Cerebellar cortex (tissue), 1 donor: ENCODE results near the gene MYL3.

ENCODE experiments used
- DNase-seq: peaks from one replicate; pipeline ENCODE4 v3.0.0-alpha.2; 2015; ENCODE audit warnings: low spot score

MYL3 gene

DNA sequence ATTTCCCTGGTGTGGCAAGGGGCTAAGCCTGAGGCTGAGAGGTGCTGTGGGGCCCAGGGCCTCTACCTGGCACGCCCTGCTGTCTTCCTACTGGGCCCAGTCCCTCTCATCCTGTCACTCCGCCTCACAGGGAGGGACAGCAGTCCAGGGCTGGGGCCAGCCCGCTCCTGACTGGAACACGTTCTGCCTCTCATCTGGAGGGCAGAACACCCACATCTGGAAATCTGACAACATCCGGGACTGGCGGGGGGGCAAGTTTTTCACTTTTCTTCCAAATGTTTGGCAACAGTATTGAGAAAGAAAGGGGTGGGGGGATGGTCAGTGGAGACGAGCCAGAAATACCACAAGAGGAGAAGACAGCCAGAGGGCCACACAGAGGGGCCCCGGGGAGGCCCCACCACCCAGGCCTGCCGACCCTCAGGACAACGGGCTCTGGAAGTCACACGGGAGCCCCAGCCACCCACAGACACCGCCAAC is 1.8 kb upstream of the MYL3 start:
- no peak for DNase-seq

DNA sequence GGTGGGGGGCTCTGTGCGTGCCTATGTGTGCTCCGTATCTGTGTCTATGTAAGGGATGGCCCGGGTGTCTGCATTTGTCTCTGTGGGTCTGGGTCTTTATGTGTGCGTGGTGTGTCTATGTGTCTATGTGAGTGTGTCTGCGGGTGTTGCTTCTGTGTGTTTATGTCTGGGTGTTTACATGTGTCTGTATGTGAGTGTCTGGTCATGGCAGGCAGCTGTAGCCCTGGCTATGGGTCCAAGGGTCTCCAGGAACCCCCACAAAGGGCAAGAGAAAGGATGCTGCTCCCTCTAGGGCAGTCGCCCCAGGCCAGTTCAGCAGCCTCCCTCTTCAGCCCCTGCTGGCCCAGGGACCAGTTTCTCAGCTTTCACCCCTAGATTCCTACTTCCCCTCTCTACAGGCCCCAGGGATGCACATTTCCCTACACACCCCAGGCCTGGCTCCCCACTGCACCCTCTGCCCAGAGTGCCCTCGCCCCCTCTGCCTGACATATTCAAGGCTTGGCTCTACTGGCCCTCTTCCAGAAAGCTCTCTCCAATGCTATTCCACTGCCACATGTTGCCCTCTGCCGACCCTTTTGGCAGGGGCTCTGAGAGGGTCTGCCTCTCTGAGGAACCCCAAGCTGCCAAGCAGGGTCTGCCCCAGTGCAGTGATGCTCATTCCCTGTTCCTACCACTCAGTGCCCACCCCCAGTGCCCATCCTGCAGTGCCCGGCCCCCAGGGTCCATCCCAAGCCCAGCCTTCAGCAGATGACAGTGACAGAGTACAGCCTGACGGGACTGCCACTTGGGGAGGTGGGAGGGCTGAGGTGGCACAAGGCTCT is 1.0 kb upstream of the MYL3 start:
- DNase-seq, result no peak

DNA sequence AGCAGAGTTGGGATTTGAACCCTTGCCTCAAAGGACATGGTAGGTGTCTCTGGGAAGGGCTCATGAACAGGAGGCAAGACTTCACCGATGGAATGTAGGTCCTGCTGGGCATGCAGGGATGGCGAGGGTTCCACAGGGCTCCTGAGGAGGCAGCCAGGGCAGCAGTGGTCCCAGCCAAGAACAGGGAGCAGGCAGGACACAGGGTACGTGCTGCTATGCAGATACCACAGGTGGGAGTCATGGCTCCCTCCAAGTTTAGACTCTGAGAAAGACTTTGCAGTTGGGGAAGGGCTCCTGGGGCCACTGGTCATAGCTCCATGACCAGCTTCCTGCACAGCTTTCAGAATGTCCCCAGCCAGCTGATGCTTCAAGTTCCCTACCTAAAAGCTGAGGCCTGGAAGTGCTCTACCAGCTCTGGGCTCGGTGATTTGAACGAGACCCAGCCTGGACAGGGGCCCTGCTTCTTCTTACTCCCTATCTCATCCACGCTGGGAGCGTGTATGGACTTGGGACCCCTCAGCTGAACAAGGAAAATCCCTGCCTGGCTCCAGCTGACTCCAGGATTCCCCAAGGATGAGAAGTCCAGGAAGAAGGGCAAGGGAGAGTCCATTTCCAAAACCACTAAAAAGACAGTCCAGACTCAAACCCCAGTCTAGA is 747 bp downstream of the MYL3 start:
- DNase-seq, result no peak

DNA sequence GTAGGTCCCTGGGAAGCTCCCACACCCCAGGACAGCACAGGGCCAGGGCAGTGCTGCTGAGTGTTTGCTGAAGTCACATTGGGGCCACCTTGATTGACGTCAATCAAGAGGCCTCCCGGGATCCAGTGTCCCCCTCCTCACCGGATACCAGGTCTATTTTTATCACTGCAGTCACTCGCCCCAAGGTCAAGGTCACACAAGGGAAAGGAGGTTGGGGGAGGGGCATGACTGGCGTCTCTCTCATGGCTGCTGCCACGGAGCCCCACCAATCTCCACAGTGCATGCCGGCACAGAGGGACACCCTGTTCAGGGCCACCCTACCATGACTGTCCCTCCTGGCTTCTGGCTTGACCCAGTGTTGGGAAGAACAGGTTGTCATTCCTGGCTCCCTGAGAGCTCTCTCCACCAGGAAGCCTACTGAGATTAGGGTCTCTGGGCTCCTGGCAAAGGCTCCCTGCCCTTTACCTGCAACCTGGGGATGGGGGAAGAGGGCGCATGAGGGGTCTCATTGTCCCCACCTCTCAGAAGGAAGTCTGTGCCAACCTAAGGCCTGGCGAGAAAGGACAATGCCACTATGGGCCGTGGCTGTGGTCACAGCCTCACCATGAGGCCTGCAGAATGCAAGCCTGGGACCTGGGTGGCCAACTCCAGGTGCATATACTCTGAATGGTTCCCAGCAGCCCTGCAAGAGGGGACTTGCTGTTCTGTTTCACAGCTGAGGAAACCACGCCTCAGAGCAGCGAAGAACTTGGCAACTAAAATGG is 1.5 kb downstream of the MYL3 start:
- DNase-seq, result no peak

DNA sequence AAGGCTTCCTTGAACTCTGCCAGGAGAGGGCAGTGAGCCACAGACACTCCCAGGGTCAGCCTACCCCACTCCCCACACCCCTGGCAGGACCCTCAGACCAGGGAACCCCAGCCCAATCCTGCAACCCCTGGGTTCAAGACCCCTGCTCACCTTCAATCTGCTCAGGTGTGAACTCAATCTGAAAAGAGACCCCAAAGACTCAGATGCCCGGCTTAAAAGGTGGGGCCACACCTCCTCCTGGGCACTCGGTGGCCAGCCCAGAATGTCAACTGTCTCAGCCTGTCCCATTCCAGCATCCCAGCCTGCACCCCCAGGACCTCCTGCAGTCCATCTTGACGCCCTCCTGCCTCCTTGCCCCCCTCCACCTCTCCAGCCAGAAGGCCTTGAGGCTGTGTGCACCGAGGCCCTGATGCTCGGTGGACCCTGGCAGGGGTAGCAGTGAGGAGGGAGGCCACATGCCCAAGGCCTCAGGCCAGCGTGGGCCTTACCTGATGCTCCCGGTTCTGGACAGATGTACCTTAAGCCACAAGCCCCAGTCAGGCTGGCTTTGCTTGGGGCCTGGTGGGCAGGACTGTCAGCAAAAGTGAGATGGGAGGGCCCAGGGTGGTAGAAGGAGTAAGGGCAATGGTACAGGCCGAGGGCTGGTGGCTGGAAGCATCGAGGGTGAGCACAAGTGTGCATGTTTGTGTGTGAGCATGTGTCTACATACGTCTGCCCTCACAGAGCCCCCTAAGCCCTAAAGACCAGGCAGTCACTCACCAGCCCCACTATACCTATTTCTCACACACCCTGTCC is 2.2 kb downstream of the MYL3 start:
- no peak for DNase-seq

DNA sequence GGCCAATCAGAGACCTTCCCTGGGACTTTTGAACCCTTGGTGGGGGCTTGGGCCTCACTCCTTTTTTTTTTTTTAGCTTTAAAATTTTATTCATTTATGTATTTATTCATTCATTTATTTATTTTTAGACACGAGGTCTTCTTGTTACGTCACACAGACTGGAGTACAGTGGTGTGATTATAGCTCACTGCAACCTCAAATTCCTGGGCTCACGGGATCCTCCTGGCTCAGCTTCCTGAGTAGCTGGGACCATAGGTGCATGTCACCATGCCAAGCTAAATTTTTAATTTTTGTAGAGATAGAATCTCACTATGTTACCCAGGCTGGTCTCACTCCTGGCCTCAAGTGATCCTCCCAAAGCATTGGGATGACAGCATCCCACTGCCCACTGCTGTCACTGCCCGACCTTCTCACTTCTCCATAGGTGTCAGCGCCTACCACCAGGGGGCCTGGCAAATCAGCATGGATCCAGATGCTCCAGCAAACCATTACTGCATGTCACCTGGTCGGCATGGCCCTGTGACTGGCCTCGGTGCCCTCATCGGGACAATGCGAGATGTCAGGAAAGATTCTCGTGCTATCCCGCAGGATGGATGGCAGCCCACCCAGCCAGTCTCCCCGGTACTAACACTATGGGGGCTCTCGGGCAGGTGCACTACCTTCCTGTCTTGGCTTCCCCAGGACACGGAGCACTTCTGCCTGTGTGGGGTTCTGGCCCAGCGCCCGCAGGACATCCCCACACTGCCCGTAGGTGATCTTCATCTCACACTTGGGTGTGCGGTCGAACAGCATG is 3.0 kb downstream of the MYL3 start:
- DNase-seq, result no peak

DNA sequence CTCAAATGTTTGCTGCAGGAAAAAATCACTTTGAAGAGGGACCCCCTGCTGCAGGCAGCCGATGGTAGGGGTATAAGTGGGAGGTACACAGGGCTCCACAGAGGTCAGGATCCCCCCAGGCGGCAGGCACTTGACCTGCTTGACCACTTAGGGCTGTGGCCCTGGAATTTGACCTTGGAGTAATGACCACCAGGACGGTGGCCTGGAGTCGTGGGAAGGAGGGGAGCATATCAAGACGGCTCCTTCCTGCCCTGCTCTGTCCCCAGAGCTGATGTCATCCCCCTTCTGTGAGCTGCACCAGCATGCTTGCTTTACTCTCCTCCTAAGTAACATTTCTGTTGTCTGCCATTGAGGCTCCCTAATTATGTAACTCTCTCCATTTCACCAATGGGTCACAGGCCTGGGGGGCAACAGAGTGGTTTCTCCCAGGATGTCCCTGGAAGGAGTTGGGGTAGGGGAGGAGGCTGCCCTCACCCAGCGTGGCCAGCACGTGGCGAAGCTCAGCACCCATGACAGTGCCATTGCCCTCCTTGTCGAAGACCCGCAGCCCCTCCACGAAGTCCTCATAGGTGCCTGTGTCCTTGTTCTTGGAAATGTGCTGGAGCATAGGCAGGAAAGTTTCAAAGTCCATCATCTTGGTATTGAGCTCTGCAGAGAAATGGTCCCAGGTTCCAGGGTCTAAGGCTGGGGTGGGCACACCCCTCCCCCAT is 4.1 kb downstream of the MYL3 start:
- DNase-seq, result no peak

DNA sequence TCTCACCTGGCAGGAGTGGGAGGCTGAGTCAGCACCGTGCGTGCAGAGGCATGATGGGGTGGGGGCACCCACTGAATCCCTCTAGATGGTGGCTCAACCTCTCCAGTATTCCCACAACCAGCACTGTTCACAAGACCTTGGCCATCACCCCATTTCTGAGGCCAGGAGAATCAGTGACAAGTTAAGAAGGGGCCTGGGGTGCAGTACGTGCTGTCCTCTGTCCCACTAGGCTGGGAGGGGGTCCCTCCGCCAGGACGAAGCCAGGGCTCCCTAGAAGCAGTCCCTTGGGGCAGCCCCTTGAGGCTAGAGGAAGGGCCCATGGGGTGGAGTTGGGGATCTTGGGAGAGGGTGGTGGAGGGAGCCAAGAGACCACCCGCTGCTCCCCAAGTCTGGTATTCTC is 4.8 kb downstream of the MYL3 start:
- DNase-seq, result no peak

DNA sequence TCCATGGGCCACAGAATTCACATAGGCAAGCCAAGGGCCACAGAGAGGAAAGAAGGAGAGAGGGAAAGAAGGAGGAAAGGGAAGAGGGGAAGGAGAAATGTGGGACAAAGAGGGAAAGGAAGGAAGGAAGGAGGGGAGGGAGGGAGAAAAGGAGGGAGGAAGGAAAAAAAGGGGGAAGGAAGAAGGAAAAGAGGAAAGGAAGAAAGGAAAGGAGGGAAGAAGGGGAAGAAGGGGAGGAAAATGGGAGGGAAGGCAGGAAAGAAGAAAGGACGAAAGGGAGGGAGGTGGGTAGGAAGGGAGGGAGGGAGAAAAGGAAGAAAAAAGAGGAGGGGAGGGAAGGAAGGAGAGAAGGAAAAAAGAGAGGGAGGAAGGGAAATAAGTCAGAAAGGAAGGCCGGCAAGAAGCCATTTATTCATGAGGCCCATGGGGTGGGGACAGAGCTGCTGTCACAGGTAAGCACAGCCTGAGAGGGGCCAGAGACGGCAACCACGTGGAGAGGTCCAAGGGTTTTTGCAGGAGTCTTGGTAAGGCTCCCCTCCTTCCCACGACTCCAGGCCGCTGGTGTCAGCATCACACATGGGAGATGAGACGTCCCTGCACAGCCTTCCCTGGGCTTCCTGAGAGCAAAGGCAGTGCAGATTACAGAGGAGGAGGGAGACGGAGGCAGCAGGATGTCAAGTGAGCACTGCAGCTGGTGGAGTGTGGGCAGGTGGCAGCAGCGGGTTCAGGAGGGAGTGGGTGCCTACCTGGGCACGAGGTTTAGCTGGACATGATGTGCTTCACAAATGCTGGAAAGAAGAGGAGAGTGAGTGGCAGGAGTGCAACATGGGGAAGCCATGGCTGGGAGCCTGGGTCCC is 5.5 kb downstream of the MYL3 start:
- DNase-seq, result no peak

DNA sequence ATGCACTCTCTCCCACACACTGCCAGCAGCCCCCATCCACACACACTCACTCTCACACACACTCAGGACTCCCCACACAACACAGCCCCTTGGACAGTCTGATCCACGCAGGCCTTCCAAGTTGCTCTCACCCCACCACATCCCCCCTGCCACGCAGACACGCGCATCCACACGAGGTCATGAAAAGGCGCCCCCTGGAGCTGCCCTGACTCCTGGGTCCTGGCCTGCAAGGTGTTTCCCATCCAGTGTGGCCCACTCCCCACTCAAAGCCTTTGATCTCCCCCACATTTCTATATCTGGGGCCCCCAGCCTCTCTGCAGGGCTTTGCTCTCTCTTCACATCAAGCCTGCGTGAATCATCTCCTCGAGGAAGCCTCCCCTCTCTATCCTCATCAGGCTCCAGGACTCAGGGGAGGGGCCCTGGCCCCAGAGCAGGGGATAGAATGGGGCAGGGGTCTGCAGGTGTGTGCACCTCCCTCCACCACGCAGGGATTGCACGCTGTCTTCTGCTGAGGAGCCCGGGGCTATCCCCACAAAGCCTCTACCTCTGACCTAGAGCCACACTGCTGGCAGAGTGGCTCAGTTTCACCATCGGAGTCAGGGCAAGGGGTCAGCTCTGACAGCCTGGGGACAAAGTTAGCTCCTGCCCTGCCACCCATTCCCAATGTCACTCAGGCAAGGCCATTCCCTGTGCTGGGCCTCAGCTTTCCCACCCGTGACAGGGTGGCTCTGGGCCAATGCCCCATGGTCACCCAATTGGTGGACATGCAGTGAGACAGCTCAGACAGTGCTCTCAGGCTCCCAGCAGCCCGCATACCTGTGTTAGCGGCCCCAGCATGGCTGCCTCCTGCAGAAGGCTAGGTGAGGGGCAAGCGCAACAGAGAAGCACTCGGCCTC is 6.4 kb downstream of the MYL3 start:
- DNase-seq, result no peak

DNA sequence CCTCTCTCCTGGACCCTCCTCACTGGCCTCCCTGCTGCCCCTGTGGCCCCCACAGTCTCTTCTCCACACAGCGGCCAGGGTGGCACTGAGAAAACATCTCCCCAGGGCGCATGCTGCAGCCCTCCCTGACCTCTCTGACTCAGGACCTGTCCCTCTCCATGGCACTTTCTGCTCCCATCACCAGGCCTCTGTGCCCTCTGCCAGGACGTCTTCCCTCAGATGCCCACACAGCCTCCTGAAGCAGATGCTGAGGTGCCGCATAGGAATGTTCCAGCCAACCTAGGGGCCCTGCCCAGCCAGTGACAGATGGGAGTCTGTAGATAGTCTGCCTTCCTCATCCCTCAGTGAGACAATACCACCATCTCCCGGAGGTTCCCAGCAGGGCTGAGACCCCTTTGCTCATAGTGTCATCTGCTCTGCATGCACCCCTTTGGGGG is 8.7 kb downstream of the MYL3 start:
- DNase-seq, result no peak

DNA sequence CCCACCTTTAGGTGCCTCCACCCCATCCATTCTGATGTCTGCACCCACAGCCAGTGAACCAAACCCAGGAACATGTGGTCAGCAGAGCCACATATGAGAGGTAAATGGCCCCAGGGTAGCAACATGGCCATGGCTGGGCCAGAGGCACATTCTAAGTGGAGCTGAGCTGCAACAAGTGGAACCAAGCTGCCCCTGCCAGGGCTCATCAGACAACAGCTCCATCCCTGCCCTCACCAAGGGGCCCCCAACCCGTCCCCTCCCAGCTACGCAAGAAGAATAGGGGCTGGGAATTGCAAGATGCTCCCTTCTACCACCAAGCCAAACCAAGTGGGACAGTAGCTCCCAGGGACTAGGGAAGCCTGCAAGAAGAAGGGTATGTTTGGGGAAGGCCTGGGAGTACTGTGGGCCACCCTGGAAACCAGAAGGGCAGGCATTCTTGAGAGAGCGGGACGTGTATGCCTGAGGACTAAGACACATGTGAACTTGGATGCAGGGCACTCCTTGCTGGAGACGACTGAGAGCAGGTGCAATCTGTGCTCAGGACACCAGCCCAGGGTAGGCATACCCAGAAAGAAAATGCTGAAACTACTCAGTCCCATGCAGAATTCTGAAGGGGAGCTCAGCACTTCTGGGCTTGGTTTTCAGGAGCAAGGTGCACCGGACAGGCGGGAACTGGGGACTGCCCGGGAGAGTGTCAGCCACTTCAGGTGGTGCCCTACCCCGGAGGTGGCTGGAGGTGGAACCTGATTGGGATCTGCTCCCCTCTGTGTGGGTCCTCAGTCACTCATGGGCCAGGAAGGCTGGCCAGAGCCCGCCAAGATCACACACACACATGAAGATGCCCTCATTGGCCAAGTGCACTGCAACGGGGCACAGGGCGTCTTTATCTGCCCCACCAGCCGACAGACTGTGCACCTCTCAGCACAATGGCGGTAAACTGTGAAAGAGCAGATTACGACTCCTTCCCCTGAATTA is 9.5 kb downstream of the MYL3 start:
- no peak for DNase-seq

DNA sequence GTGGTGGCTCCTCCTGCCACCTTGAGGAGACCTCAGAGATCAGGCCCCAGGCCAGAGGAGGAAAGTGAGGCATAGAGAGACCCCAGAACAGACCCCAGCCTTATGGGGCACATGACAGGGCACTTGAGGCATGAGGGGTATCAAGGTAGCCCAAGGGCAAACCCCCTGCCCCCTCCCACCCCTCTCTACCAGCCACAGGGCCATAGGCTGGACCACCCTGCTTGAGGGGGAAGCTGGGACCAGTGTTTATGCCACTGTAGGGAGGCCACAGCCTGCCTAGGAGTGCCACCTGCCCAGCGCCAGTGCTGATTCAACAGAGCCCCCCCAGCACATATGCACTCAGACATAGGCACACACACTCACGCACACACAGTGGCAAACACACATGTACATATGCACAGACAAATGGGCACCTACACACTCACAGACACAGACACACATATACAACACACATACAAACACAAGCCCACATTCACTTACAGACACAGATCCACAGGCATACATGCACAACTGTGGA is 10.3 kb downstream of the MYL3 start:
- no peak for DNase-seq

DNA sequence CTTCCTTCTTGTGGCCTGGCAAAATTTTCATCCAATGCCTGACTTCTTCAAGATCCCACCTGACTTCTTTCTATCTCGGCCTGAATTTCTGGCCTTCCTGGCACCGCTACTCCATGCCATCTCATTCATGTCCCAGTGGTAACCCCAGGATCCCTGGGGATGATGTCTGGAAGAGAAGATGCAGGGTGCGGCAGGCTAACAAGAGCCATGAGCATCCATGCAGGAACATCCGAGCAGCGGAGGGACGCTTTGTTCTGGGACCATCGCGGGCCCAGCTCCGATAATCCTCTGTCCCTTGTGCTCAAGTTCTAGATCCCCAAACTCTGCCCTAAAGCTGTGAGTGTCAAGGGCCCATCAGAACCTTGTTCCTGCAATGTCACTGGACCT is 10.9 kb downstream of the MYL3 start:
- no peak for DNase-seq

DNA sequence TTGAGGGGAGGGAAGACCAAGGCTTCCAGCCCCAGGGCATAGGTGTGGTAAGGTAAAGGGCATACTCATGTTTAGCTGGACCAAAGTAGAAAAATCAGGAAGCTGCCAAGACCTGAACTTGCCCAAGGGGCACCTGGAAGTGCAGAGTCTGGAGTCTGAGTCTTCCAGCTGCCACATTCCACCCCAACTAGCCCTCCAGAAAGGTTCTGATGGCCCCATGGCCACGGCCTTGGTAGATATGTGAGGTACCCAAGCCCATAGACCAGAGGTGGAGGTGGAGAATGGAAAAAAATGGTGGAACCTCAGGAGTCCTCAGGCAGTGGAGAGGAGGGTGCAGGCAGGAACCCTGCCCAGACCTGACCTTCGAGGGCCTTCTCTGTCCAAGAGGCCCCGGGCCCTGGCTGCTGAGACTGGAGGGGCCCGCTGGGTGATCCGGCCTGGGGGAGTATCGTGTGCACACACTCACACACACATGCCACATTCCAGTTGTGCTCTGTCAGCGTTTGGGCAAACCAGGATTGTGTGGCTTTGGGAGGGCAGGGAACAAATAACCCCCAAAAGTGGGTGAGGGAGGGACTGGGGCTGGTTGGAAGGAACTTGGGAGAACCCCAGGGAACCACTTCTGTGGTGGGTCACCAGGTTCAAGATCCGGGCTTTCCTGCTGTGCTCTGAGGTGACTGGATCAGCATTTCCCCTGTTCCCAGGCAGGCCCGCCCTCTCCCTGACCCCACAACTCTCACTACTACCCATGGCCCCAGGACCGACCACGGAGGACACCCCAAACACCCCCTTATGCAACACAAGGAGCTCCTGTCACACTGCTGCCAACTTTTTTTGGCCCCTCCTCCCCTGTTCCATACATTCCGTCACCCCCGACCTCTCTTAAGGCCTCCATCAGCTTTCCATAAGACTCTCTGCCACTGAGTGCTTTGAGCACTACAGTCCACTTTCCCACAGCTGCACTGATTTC is 11.6 kb downstream of the MYL3 start:
- no peak for DNase-seq

DNA sequence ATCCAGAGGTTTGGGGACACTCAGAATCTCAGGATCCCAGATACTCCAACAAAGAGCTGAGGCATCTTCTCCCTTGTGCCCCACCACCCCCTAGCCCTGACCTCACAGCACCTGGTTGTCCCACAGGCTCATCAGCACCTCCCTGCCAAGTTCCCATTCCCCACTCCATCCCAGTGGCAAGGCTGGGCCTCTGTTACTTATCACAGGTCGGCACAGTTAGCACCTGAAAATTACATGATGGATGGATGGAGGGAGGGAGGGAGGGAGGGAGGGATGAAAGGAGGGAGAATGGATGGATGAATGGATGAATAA is 12.8 kb downstream of the MYL3 start:
- no peak for DNase-seq
